Neuronal stem cell (in vitro differentiated cells): ENCODE measurements around the gene ALOXE3.
"Not testable (repeated sequence)": the region's sequence is repeated elsewhere in the genome, so short reads cannot be mapped to it uniquely, and the experiment has no call there.

Experiments used
- DNase-seq: peaks from one replicate; pipeline ENCODE4 v3.0.0-alpha.2; 2013; ENCODE audit warnings: low spot score
- H2AFZ ChIP-seq: one replicate; pipeline ENCODE4 v1.6.1; 2013; ENCODE audit warnings: mild to moderate bottlenecking, low read length, inconsistent platforms
- H2AK5ac ChIP-seq: 2 replicates; pipeline ENCODE4 v1.6.1; 2013; ENCODE audit warnings: low read depth, mild to moderate bottlenecking, inconsistent platforms, low read length, moderate library complexity, mixed read lengths
- H2BK120ac ChIP-seq: 2 replicates; pipeline ENCODE4 v1.6.1; 2013; ENCODE audit warnings: low read depth, mild to moderate bottlenecking, inconsistent platforms, low read length, moderate library complexity, mixed read lengths
- H2BK12ac ChIP-seq: one replicate; pipeline ENCODE4 v1.6.1; 2013; ENCODE audit warnings: low read length, inconsistent platforms
- H2BK15ac ChIP-seq: 2 replicates; pipeline ENCODE4 v1.6.1; 2013; ENCODE audit warnings: mild to moderate bottlenecking, low read length, inconsistent platforms, mixed read lengths
- H2BK5ac ChIP-seq: one replicate; pipeline ENCODE4 v1.6.1; 2013; ENCODE audit warnings: inconsistent platforms, mild to moderate bottlenecking, low read length, moderate library complexity
- H3K14ac ChIP-seq: one replicate; pipeline ENCODE4 v1.6.1; 2013; ENCODE audit warnings: low read length, inconsistent platforms
- H3K18ac ChIP-seq: 2 replicates; pipeline ENCODE4 v1.6.1; 2013; ENCODE audit warnings: low read length, inconsistent platforms
- H3K23ac ChIP-seq: 2 replicates; pipeline ENCODE4 v1.6.1; 2013; ENCODE audit warnings: low read depth, mild to moderate bottlenecking, mixed read lengths, low read length, inconsistent platforms; ENCODE audit not compliant: poor library complexity
- H3K27ac ChIP-seq: replicated peaks from 3 replicates; pipeline ENCODE4 v1.5.1; 2013; ENCODE audit warnings: low read length, inconsistent platforms
- H3K27me3 ChIP-seq, 3 experiments: 2 replicates each; pipeline ENCODE4 v1.6.1; 2013; ENCODE audit warnings: low read length in 3 of 3, mild to moderate bottlenecking in 2 of 3, inconsistent platforms in 1 of 3, low read depth in 1 of 3, mixed read lengths in 1 of 3, moderate library complexity in 1 of 3; ENCODE audit not compliant: control insufficient read depth in 3 of 3, insufficient read depth in 3 of 3
- H3K36me3 ChIP-seq, 2 donors: replicated peaks in 1 of 2; 2 replicates each; pipeline ENCODE4 v1.6.1; 2013; ENCODE audit warnings: low read length in 2 of 2; ENCODE audit not compliant: control insufficient read depth in 2 of 2, insufficient read depth in 2 of 2
- H3K4ac ChIP-seq: 2 replicates; pipeline ENCODE4 v1.6.1; 2013; ENCODE audit warnings: inconsistent platforms, mild to moderate bottlenecking, low read length, moderate library complexity
- H3K4me1 ChIP-seq, 2 donors: 1 replicate in 1 of 2; 2 replicates in 1 of 2; pipeline ENCODE4 v1.6.1; 2013; ENCODE audit warnings: low read length in 2 of 2, low read depth in 1 of 2; ENCODE audit not compliant: control insufficient read depth in 2 of 2, insufficient read depth in 1 of 2
- H3K4me2 ChIP-seq: one replicate; pipeline ENCODE4 v1.6.1; 2013; ENCODE audit warnings: mild to moderate bottlenecking, low read length, inconsistent platforms; ENCODE audit not compliant: insufficient read depth, poor library complexity, severe bottlenecking
- H3K4me3 ChIP-seq, 2 donors: 2 replicates each; pipeline ENCODE4 v1.5.1; 2013; ENCODE audit warnings: low read length in 2 of 2, mild to moderate bottlenecking in 2 of 2, inconsistent platforms in 1 of 2, moderate library complexity in 1 of 2
- H3K79me1 ChIP-seq: one replicate; pipeline ENCODE4 v1.6.1; 2013; ENCODE audit warnings: low read depth, mild to moderate bottlenecking, inconsistent platforms, low read length, moderate library complexity
- H3K9ac ChIP-seq: one replicate; pipeline ENCODE4 v1.6.1; 2013; ENCODE audit warnings: mild to moderate bottlenecking, low read depth, low read length, inconsistent platforms; ENCODE audit not compliant: poor library complexity
- H3K9me3 ChIP-seq, 2 donors: replicated peaks in 1 of 2; 2 replicates each; pipeline versions ENCODE3 to v1.6.1; 2013; ENCODE audit warnings: low read length in 2 of 2, mild to moderate bottlenecking in 2 of 2, inconsistent platforms in 1 of 2, low read depth in 1 of 2, mixed read lengths in 1 of 2, moderate library complexity in 1 of 2; ENCODE audit not compliant: control insufficient read depth in 2 of 2, insufficient read depth in 1 of 2
- H4K8ac ChIP-seq: one replicate; pipeline ENCODE4 v1.6.1; 2013; ENCODE audit warnings: low read depth, mild to moderate bottlenecking, inconsistent platforms, low read length, moderate library complexity
- H4K91ac ChIP-seq: one replicate; pipeline ENCODE4 v1.6.1; 2013; ENCODE audit warnings: low read length, low read depth, mild to moderate bottlenecking, inconsistent platforms; ENCODE audit not compliant: poor library complexity
- WGBS, 2 donors: extraction: QIAGEN DNeasy Blood & Tissue Kit; methylation state at CpG; one replicate each; pipeline ENCODE4 v1.1.7; 2013; ENCODE audit warnings: missing lambda C conversion rate in 2 of 2, mixed read lengths in 1 of 2; ENCODE audit not compliant: insufficient read length in 2 of 2, insufficient replicate concordance in 1 of 2; ENCODE audit errors: extremely low coverage in 2 of 2; 5-methylcytosine and 5-hydroxymethylcytosine counted together

Gene ALOXE3

DNA sequence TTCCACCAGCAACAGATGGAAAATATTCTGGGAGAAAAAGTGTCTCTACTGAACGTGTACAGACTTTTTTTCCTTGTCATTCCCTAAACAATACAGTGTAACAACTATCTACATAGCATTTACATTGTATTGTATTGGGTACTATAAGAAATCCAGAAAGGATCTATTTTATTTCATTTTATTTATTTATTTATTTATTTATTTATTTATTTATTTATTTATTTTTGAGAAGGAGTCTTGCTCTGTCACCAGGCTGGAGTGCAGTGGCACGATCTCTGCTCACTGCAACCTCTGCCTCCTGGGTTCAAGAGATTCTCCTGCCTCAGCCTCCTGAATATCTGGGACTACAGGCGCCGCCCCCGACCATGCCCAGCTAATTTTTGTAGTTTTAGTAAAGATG is 40.4 kb downstream of the ALOXE3 start:
- not testable (repeated sequence) for H3K4me3 ChIP-seq, H3K9me3 ChIP-seq, H3K4me1 ChIP-seq, H3K79me1 ChIP-seq, H3K9ac ChIP-seq, H4K8ac ChIP-seq, H2BK12ac ChIP-seq, H3K36me3 ChIP-seq, H2AFZ ChIP-seq, H3K4ac ChIP-seq, H4K91ac ChIP-seq, DNase-seq, H3K4me2 ChIP-seq, H3K18ac ChIP-seq, H2BK120ac ChIP-seq, H2BK15ac ChIP-seq, H2BK5ac ChIP-seq, H2AK5ac ChIP-seq, H3K23ac ChIP-seq, H3K14ac ChIP-seq, H3K27ac ChIP-seq
- H3K27me3 ChIP-seq, result peaks cover 12 to 91% (median 64%) of the 10 kb centered on the region in 3 experiments
- WGBS, 2 donors, result no CpG with 5 or more reads among the region's 5 CpGs

DNA sequence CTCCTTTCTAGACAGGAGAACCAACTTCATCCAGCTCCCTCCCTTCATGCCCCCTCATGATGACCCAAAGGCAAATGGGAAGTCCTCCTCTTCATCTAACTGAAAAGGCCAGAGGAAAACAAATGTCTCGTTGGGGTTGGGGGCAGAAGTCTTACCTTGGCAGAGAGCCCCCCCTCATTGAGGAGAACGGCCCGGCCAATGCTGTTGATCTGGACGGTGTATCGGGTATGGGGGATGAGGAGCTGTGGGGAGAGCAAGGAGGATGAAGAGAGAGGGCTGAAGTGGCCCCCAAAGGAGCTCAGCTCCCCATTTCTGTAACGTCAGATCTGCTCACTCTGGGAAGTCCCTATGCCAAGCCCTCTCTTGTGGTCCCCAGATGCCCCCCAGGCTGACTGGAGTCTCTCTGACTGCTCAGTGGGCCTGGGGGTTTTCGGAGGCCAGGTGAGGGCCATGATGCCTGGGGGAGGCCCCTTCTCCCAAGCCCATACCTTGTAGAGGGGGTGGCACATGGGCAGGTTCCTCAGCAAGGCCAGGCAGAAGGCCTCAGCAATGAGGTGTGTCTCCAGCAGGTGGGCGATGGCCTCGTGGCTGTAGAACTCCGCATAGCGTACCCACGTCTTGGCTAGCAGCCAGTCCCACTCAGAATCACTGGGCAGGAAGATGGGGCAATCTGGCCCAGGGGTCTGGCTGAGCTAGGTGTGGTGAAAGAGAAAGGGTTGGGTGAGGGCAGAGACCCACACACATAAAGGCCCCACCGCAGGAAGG is 41.6 kb downstream of the ALOXE3 start:
- no CpG with 5 or more reads among the region's 13 CpGs for WGBS, 2 donors

DNA sequence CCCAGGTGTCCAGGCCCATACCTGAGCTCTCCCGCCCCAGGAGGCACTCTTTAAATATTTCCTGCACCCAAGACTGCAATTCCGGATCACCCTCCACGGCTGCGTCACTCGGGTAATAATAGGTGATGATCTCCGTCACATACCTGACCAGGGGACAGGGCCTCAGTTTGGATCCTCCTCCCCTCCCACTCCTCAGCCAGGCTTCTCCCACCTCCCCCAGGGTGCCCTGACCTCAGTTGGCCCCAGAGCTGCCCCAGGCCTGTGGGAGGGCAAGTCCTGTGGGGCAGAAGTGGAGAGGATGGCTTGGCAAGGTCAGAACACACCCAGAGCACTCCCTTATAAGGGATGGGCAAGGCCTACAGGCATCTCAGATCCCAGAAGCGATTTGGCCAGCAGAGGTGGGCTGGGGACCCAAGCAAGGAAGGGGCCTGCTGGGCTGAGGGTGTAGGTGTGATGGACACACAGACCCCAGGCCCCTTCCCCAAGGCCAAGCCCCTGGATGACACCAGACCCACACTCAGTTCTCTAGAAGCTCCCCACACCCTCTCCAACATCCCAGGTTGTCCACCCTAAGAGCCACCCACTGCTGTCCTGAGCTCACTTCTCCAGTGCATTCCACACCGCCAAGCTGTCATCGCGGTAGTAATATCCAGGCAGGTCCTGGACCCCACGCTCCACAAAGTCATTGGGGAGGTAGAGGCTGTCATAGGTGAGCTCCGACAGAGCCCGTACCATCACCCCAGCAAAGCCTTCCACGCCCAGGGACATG is 42.6 kb downstream of the ALOXE3 start:
- no peak overlapping the region for H3K4me3 ChIP-seq
- no peaks in the 10 kb centered on the region for H3K36me3 ChIP-seq
- no peak overlapping the region for H3K9ac ChIP-seq
- peaks cover 4 to 10% of the 10 kb centered on the region in 2 donors for H3K4me1 ChIP-seq
- WGBS, 2 donors, result no CpG with 5 or more reads among the region's 14 CpGs
- no peak overlapping the region for H2BK12ac ChIP-seq
- no peak overlapping the region for H2BK120ac ChIP-seq
- peaks cover 0 to 2% of the 10 kb centered on the region in 2 donors for H3K9me3 ChIP-seq
- no peak overlapping the region for H3K18ac ChIP-seq
- peak overlapping the region; percentile 7 for H2BK15ac ChIP-seq
- no peak overlapping the region for H3K23ac ChIP-seq
- no peak overlapping the region for H3K4ac ChIP-seq
- no peak for DNase-seq
- no peak overlapping the region for H4K8ac ChIP-seq
- no peak overlapping the region for H3K14ac ChIP-seq
- no peaks in the 10 kb centered on the region for H3K79me1 ChIP-seq
- H3K27me3 ChIP-seq, result peaks cover 24 to 93% (median 81%) of the 10 kb centered on the region in 3 experiments
- no peak overlapping the region for H3K27ac ChIP-seq
- no peak overlapping the region for H2AK5ac ChIP-seq
- no peak overlapping the region for H4K91ac ChIP-seq
- no peak overlapping the region for H3K4me2 ChIP-seq
- no peak overlapping the region for H2AFZ ChIP-seq
- H2BK5ac ChIP-seq, result no peak overlapping the region

More for the DNA sequence above, 41.6 kb downstream of the ALOXE3 start:
- Histone ChIP-seq H2AFZ (no peak overlapping the region), H3K9ac (peak overlapping the region; percentile 24), H4K91ac (no peak overlapping the region), H2BK5ac (no peak overlapping the region), H3K14ac (no peak overlapping the region), H2BK15ac (no peak overlapping the region), H3K4ac (no peak overlapping the region), H3K36me3 (no peaks in the 10 kb centered on the region), H2AK5ac (no peak overlapping the region), H3K27ac (no peak overlapping the region), H3K4me2 (no peak overlapping the region), H3K4me1 (peaks cover 4 to 10% of the 10 kb centered on the region in 2 donors), H4K8ac (no peak overlapping the region), H3K23ac (peak overlapping the region; percentile 30), H3K18ac (no peak overlapping the region), H3K79me1 (no peaks in the 10 kb centered on the region), H3K9me3 (no peaks in the 10 kb centered on the region), H2BK120ac (no peak overlapping the region), H3K27me3 (peaks cover 24 to 91% (median 77%) of the 10 kb centered on the region in 3 experiments), H2BK12ac (no peak overlapping the region), H3K4me3 (no peak overlapping the region)
- DNase-seq, result no peak

DNA sequence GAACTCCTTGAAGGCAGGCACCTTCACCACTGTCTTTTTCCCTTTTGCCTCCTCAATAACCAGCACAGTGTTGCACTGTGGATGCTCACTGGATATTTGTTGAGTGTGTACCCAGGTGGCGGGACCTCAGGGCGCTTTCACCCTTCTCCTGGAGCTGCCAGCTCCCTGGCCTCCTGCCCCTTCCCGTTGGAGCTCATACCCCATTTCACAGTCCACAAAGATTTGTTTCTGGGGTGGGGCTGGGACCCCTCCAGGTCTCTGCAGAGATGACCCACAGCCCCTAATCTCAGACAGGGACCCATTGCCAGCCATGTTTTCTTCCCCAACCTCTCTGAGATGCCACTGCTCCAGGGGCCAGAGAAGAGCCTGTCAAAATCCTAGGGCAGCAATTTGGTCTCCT is 43.2 kb downstream of the ALOXE3 start:
- H3K9ac ChIP-seq, result no peak overlapping the region
- DNase-seq, result no peak
- H4K8ac ChIP-seq, result no peak overlapping the region
- no peak overlapping the region for H3K4ac ChIP-seq
- no peak overlapping the region for H4K91ac ChIP-seq
- no peaks in the 10 kb centered on the region for H3K79me1 ChIP-seq
- no peak overlapping the region for H3K4me2 ChIP-seq
- H3K36me3 ChIP-seq, result no peaks in the 10 kb centered on the region
- H2BK5ac ChIP-seq, result no peak overlapping the region
- no peak overlapping the region for H3K23ac ChIP-seq
- no peak overlapping the region for H2AFZ ChIP-seq
- peaks cover 24 to 92% (median 79%) of the 10 kb centered on the region in 3 experiments for H3K27me3 ChIP-seq
- no peak overlapping the region for H3K27ac ChIP-seq
- peak overlapping the region; percentile 47 for H3K14ac ChIP-seq
- H2BK120ac ChIP-seq, result no peak overlapping the region
- no peak overlapping the region for H3K4me3 ChIP-seq
- no peak overlapping the region for H3K18ac ChIP-seq
- no CpG with 5 or more reads among the region's 3 CpGs for WGBS, 2 donors
- H3K9me3 ChIP-seq, result peaks cover 0 to 2% of the 10 kb centered on the region in 2 donors
- no peak overlapping the region for H2BK15ac ChIP-seq
- H2BK12ac ChIP-seq, result no peak overlapping the region
- no peak overlapping the region for H2AK5ac ChIP-seq
- H3K4me1 ChIP-seq, result peaks cover 4 to 10% of the 10 kb centered on the region in 2 donors
